ENCODE results near the gene ANXA10.

ANXA10 gene

DNA sequence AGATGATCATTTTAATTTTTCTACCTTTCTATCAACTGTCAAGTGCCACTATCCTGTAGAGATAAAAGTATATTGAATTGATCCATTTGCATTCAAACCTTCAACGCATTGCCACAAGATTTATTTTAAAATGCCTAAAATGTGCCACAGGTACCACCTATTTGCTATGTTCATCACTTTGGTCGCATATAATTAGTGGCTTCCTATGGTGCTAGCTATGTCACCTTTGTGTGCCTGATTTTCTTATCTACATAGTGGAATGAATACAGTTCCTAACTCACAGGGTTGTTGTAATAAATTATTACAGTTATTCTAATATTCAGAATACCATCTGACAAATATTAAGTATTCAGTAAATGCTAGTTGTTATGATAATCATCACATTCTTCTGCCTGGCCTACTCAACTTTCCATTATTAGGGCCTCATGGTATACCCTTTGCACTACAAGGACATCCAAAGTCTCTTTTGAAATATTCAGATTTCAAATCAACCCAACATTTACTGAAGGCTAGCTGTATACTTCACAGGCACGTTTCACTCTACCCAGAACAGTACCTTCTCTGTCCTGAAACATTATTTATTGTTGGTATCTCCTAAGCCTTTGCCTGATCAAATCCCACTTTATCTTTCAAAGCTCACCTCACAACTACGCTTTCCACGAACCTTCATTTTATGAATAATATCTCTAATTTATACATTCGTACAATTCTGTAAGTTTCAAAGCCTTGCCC, 62.4 kb downstream of the ANXA10 start:
- no peak for TF ChIP-seq ZNF274 (IDR thresholded peaks at IDR 0.05; ENCODE audit: low read depth, low read length)
- no peak overlapping the region for H3K4me3 ChIP-seq (ENCODE audit: low read length)

DNA sequence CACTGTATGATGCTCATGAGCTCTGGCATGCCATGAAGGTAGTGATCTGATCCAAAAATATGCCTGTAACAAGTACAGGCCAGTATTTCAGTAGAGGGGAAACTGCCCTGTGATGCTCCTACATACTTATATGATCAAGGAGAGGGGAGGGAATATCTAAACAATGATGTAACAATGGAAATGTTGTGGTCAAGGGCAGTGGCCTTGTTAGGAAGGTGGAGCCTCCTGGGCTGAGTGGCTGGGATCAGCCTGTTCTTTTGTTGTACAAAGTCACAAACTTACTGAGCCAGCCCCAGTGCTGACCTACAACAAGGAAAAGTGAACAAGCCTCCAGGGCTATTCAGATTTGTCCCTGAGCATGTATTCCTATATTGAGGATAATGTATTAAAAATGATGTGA, 70.3 kb downstream of the ANXA10 start:
- TF ChIP-seq ZNF274 (IDR thresholded peaks at IDR 0.05; ENCODE audit: low read depth, low read length) = no peak
- no peak overlapping the region for H3K4me3 ChIP-seq (ENCODE audit: low read length)

DNA sequence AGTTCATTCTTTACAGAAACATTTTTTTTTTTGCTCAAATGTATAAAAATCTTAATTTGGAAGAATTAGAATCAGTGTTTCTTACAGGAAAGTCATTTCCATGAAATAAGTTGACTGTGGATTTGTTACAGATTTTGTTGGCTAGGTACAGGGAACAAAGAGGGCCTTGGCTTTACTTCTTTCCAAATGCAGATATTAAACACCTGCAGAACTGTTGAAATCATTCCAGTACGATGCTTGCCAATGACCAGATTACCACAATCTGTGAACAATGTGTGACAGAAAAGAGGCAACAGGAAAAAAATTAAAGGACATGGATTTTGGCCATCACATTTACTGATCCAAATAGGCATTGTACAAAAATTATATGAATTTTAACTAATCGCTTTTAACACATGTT, 70.8 kb downstream of the ANXA10 start:
- no peak overlapping the region for H3K4me3 ChIP-seq (ENCODE audit: low read length)
- TF ChIP-seq ZNF274 (IDR thresholded peaks at IDR 0.05; ENCODE audit: low read depth, low read length) = no peak

DNA sequence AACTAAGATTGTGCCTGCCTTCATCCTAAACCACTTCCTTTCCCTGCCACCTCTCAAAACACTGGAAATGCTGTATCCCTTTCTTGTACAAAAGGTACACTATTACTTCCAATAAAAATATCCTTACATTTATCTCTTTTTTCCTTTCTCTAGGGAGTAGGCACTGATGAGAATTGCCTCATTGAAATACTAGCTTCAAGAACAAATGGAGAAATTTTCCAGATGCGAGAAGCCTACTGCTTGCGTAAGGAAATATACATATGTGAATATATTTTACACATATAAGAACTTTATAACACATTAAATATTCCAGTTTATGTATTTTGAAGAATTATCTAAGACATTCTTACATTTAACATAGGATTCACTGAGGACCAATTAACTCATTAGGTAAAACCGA, 71.7 kb downstream of the ANXA10 start:
- H3K4me3 ChIP-seq (ENCODE audit: low read length) = no peak overlapping the region
- TF ChIP-seq ZNF274 (IDR thresholded peaks at IDR 0.05; ENCODE audit: low read depth, low read length) = no peak

DNA sequence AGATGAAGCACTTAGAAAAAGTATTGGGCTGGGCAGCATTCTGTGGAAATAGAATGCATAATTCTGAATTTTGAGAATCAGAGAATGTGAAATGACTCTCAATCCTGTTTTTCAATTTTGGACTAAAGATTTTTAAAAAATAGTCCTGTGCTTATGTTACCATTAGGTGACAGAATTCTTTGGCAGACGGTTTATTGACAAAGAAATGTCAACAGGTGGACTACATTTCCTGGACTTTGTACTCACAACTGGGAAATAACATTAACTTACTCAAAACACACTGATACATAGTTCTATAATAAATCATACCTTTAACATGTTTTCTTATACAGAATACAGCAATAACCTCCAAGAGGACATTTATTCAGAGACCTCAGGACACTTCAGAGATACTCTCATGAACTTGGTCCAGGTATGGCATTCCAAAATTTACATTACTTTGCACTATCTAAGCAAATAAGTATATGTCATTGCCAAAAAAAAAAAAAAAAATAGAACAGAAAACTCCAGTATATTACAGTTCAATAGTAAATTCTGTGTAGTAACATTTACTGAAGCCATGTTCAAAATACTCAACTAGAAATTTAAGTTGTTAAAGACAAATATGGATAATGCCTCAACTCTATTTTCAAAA, 72.7 kb downstream of the ANXA10 start:
- no peak for TF ChIP-seq ZNF274 (IDR thresholded peaks at IDR 0.05; ENCODE audit: low read depth, low read length)
- no peak overlapping the region for H3K4me3 ChIP-seq (ENCODE audit: low read length)

DNA sequence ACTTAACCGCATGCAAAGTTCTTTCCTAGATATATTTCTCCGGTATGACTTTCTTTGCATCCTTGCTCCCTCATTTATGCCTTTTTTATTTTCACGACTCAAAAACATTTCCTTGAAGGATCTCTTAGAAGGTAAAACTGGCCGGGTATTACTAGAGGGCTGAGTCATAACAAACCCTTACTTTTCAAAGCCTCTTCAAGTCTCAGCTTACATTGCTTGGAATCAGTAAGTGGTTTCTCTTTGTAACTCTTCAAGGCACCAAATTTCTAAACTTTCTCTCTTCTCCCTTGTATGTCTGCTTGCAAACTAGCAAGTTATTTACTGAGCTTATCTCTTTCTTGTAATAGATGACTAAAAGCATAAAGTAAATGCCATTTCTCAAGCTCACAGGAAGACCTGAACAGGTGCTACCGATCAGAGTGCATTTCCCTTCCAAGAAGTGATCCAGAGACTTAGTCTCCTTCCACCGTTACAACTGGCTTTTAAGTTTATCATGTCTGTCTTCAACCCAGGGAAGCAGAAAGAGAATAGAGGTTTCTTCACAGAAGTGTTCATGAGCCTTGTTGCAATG, 75.5 kb downstream of the ANXA10 start:
- H3K4me3 ChIP-seq (ENCODE audit: low read length) = no peak overlapping the region
- no peak for TF ChIP-seq ZNF274 (IDR thresholded peaks at IDR 0.05; ENCODE audit: low read depth, low read length)

DNA sequence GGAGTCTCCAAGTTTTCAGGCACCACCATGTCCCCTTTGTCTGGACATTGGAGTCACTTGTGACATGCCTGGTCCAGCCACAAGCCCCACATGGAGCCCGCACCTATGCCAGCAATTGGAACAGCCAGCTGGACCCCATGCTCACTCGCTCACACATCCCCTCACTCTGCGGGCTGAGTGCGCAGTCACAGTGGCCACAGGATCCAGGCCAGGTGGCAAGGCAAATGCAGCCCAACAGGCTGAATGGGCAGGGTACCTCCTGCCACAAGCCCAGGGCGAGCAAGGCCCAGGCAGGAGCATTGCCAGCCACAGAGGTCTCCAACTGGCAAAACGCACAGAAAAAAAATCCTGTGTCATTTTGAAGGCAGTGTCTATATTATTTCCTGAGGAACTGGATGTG, 82.0 kb downstream of the ANXA10 start:
- TF ChIP-seq ZNF274 (IDR thresholded peaks at IDR 0.05; ENCODE audit: low read depth, low read length) = no peak

DNA sequence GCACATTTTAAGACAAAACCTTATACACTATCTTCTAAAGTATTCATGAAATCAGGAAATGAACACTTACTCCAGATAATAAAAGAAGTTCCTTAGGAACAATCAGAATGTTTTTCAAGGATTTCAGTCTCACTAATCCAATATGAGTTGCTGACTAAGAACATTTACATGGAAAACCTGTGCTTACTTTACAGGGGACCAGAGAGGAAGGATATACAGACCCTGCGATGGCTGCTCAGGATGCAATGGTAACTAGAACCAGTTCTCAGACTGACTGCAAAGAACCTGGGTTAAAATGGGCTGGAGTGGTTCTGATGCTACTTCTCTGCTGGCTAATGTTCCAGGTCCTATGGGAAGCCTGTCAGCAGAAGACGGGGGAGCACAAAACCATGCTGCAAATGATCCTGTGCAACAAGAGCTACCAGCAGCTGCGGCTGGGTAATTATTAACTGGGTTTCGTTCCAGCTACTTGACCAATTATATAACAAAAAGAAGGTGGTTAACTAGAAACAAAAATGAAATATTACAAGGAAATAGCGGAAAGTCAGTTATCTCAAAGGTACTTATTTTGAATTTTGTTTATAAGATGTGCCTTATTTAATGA, 85.3 kb downstream of the ANXA10 start:
- H3K4me3 ChIP-seq (ENCODE audit: low read length) = no peak overlapping the region
- no peak for TF ChIP-seq ZNF274 (IDR thresholded peaks at IDR 0.05; ENCODE audit: low read depth, low read length)

More for the DNA sequence above, 82.0 kb downstream of the ANXA10 start:
- H3K4me3 ChIP-seq (ENCODE audit: low read length) = no peak overlapping the region

DNA sequence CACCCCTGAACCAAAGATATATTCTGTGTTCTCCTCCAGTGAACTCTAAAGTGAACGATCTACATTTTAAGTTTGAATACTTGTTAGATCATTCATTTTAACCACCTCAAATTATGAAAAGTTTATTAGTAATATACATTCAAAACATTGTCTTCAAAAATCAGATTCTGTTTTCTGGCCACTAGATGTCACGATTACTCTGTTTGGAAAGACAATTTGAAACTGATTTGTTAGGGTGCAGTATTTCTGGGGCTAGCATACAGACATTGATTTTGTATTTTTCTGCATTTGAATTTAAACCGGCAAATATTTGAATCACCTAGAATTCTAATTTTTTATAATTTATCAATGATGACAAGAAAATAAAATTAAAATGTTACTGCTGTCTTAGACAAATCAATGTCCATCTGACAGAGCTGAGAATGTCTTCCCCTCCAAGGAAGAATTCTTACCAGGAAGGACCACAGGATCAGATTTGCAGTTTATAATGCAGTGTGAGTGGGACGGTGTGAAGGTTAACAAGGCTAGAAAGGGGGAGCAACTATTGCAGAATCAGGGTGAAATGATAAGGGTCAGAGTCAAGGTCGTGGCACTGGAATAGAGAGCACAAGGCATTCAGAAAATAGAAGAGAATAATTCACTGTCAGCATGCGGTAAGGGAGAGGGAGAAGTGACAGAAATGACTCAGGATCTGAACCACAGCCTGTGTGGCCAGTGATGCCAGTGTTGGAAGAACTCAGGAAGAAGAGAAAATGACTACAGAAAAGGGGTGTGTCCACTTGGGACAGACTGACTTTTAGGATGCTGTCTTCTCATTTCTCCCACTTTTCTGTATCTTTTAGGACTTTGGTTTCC, 91.6 kb downstream of the ANXA10 start:
- H3K4me3 ChIP-seq (ENCODE audit: low read length) = no peak overlapping the region
- TF ChIP-seq ZNF274 (IDR thresholded peaks at IDR 0.05; ENCODE audit: low read depth, low read length) = no peak

DNA sequence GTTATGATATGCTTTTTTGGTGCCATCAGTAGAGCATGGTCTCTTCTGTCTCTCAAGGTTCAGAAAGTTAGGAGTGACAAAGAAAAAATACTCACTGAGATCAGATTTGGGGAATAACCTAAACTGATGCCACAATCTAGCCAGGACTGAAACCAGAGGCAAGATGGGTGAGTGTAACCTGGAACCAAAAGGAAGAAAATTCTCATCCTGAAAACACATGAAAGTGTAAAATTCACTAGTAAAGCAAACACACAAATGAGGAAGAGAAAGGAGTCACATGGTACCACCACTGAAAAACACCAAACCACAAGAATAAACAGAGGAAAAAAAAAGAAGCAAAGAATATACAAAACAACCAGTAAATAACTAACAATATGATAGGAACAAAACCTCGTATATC, 96.4 kb downstream of the ANXA10 start:
- TF ChIP-seq ZNF274 (IDR thresholded peaks at IDR 0.05; ENCODE audit: low read depth, low read length) = no peak
- no peak overlapping the region for H3K4me3 ChIP-seq (ENCODE audit: low read length)

DNA sequence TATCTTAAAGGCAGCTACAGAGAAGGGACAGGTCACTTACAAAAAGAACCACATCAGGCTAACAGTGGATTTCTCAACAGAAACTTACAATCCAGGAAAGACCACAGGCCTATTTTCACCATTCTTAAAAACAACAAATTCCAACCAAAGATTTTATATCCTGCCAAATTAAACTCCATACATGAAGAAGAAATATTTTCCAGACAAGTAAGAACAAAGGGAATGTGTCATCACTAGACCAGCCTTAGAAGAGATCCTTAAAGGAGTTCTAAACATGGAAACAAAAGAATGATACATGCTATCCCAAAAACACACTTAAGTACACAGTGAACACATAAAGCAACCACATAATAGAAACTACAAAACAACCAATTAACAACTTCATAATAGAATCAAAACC, 105.6 kb downstream of the ANXA10 start:
- no peak for TF ChIP-seq ZNF274 (IDR thresholded peaks at IDR 0.05; ENCODE audit: low read depth, low read length)
- H3K4me3 ChIP-seq (ENCODE audit: low read length) = no peak overlapping the region

DNA sequence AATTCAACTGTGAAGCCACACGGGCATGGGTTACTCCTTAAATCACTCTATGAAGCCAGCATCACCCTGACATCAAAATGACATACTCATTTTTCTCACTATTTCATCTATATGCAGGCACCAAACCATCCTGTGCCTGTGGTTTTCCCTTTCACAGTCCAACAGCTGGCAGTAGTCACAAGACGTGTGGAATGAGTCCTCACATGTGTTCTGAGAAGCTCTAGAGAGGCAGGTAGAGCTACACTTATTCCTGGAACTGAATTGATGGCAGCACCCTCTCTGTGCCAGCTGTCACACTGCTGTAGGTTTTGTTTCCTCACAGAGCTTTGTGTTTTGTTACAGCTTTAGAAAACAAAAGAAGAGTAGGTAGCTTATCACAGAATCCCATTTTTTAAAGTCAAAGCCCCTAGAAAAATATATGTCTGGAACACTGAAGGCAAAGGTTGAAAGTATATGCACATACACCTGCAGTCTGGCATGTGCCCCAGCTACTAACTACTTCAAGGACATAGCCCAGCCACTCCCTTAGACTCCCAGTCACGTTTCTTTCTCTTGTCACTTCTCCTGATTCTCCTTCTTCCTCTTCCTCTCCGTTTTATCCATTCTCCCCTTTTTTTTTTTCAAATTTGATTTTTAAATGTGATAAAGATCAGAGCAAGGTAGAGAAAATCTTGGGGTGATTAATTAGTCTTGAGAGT, 107.1 kb downstream of the ANXA10 start:
- TF ChIP-seq ZNF274 (IDR thresholded peaks at IDR 0.05; ENCODE audit: low read depth, low read length) = no peak

DNA sequence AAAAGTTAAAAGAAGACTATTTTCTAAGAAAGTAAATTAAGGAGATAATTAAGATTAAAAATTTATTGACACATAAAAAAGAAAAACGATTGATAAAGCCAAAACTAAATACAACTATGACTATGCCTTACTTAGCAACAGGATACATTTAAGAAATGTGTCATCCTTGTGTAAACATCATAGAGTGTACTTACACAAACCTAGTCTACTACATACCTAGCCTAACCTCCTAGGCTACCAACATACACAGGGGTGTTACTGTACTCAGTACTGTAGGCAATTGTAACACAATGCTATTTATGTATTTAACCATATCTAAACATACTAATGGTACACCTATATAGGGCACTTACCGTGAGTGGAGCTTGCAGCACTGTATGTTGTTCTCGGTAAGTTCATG, 108.3 kb downstream of the ANXA10 start:
- no peak for TF ChIP-seq ZNF274 (IDR thresholded peaks at IDR 0.05; ENCODE audit: low read depth, low read length)
- H3K4me3 ChIP-seq (ENCODE audit: low read length) = no peak overlapping the region

More for the DNA sequence above, 107.1 kb downstream of the ANXA10 start:
- no peak overlapping the region for H3K4me3 ChIP-seq (ENCODE audit: low read length)
